Measurements from ENCODE around the gene VWA2.

Gene VWA2

GRCh38 chr10:114242235-114242634 is 3.2 kb downstream of the VWA2 start:
- POLR2A ChIA-PET (ENCODE audit: low non-redundant PET), result interaction anchor here (0.8 kb wide), 1 partner anchor 1152 kb away, joined by 10 read pairs; no protein-coding TSS in a partner anchor
- no peak overlapping the region for H3K27ac ChIP-seq
- CTCF ChIA-PET, result interaction anchor here (0.6 kb wide), 1 partner anchor 55 kb away, joined by 4 read pairs; no protein-coding TSS in a partner anchor
- no peak for DNase-seq (ENCODE audit: low spot score)
- TF ChIP-seq CTCF (conservative IDR thresholded peaks at IDR 0.05; ENCODE audit: low read depth), result no peak

GRCh38 chr10:114243661-114244060 is 4.6 kb downstream of the VWA2 start:
- DNase-seq (ENCODE audit: low spot score), result no peak
- ChIA-PET POLR2A (ENCODE audit: low non-redundant PET) (no interaction called here), CTCF (no interaction called here)
- H3K27ac ChIP-seq, result peak overlapping the region; percentile 96
- TF ChIP-seq CTCF (conservative IDR thresholded peaks at IDR 0.05; ENCODE audit: low read depth), result no peak

DNA sequence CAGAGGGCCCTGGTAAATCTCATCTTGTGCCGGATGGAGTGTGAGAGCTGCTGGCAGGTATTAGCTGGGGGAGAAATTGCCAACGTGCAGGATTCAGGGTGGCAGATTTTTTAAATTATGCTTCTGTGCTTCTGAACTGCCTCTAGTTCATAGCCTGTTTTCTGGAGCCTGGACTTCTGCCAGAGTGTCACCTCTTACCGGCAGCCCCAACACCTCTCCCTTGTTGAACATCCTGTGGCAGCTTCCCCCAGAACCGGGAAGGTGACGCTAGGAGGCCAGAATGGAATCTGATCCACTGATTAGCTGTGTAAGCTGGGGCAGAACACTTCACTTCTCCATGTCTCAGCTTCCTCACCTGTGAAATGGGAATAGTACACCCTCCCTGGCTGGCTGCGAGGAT is 5.1 kb downstream of the VWA2 start:
- TF ChIP-seq CTCF (conservative IDR thresholded peaks at IDR 0.05; ENCODE audit: low read depth), result no peak
- ChIA-PET CTCF (no interaction called here), POLR2A (ENCODE audit: low non-redundant PET) (no interaction called here)
- DNase-seq (ENCODE audit: low spot score), result no peak
- H3K27ac ChIP-seq, result peak overlapping the region; percentile 96

GRCh38 chr10:114245121-114245791 is 6.2 kb downstream of the VWA2 start:
- TF ChIP-seq CTCF (conservative IDR thresholded peaks at IDR 0.05; ENCODE audit: low read depth), result no peak

GRCh38 chr10:114246679-114247305 is 7.7 kb downstream of the VWA2 start:
- TF ChIP-seq CTCF (conservative IDR thresholded peaks at IDR 0.05; ENCODE audit: low read depth), result no peak
- POLR2A ChIA-PET (ENCODE audit: low non-redundant PET), result no interaction called here
- CTCF ChIA-PET, result interaction anchor here (1.1 kb wide), 1 partner anchor 10 kb away, joined by 4 read pairs; no protein-coding TSS in a partner anchor
- H3K27ac ChIP-seq, result peak overlapping the region; percentile 42; the same call in 1 of the 2 replicates
- DNase-seq (ENCODE audit: low spot score), result peak; percentile 67

More at GRCh38 chr10:114245121-114245791, 6.2 kb downstream of the VWA2 start:
- POLR2A ChIA-PET (ENCODE audit: low non-redundant PET), result no interaction called here
- DNase-seq (ENCODE audit: low spot score), result peak; percentile 98
- CTCF ChIA-PET, result interaction anchor here (0.5 to 1.1 kb wide), 6 partner anchors 10 to 265 kb away, joined by 3 to 5 read pairs (median 3); no protein-coding TSS in a partner anchor
- peak overlapping the region; percentile 96 for H3K27ac ChIP-seq

DNA sequence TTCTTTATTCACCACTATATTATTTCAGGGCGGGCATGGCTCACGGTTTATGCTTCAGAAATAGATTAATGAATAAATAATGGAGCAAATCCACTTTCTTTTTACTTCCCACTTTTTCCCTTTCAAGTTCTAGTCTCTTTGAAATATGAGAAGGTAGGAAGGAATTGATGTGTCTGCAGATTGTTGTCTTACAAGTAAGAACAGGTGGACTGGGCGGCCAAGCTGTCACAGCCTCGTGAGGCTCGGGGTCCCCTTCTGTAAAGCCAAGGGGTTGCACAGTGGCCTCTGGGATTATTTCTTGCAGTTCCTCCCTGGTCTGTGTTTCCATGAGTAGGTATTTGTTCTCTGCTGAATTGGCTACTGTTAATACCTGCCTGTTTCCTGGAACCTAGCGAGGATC is 11.2 kb downstream of the VWA2 start:
- no peak overlapping the region; the same call in 1 of the 2 replicates for H3K27ac ChIP-seq
- CTCF ChIA-PET, result no interaction called here
- no peak for DNase-seq (ENCODE audit: low spot score)
- TF ChIP-seq CTCF (conservative IDR thresholded peaks at IDR 0.05; ENCODE audit: low read depth), result no peak
- POLR2A ChIA-PET (ENCODE audit: low non-redundant PET), result no interaction called here

Measured in RWPE1 (cell line).